DND-41 (cell line): ENCODE measurements around the gene SEMA3A.

Experiments used
- ATAC-seq: fragments of 200-7000 bp; cut with Tn5 transposase; 3 replicates; pipeline ENCODE4 v1.9.1; 2021; ENCODE audit warnings: low read depth; ENCODE audit not compliant: insufficient read depth
- DNase-seq: peaks from one replicate; pipeline ENCODE4 v3.0.0-alpha.2; 2020
- H2AFZ ChIP-seq: 2 replicates; pipeline ENCODE4 v1.6.0; 2012; ENCODE audit warnings: low read depth, low read length
- H3K27ac ChIP-seq: 2 replicates; pipeline ENCODE4 v1.5.1; 2012; ENCODE audit warnings: low read length, inconsistent platforms
- H3K27me3 ChIP-seq: fragments of 200-600 bp; sonication (generic); 2 replicates; pipeline ENCODE4 v1.6.0; 2012; ENCODE audit warnings: low read length, mild to moderate bottlenecking, inconsistent platforms; ENCODE audit not compliant: insufficient read depth, poor library complexity
- H3K36me3 ChIP-seq: 2 replicates; pipeline ENCODE4 v1.5.1; 2012; ENCODE audit warnings: low read length, inconsistent platforms; ENCODE audit not compliant: insufficient read depth
- H3K4me1 ChIP-seq: 2 replicates; pipeline ENCODE4 v1.5.1; 2012; ENCODE audit warnings: mild to moderate bottlenecking, low read length; ENCODE audit not compliant: insufficient read depth
- H3K4me2 ChIP-seq: 2 replicates; pipeline ENCODE4 v1.6.0; 2012; ENCODE audit warnings: mild to moderate bottlenecking, moderate library complexity, low read length, inconsistent platforms; ENCODE audit not compliant: insufficient read depth
- H3K4me3 ChIP-seq, 2 experiments: fragments of 200-600 bp in 1 of 2; shearing (Covaris generic) in 1 of 2; 2 replicates each; pipeline ENCODE4 v1.5.1; 2012 to 2016; ENCODE audit warnings: inconsistent platforms in 2 of 2, low read length in 2 of 2, mild to moderate bottlenecking in 2 of 2, low read depth in 1 of 2, moderate library complexity in 1 of 2
- H3K79me2 ChIP-seq: 2 replicates; pipeline ENCODE4 v1.6.0; 2012; ENCODE audit warnings: low read length, inconsistent platforms; ENCODE audit not compliant: insufficient read depth
- H3K9ac ChIP-seq: 2 replicates; pipeline ENCODE4 v1.6.0; 2012; ENCODE audit warnings: low read depth, mild to moderate bottlenecking, inconsistent platforms, low read length, moderate library complexity
- H3K9me3 ChIP-seq: 2 replicates; pipeline ENCODE4 v1.5.1; 2012; ENCODE audit warnings: low read length, moderate library complexity, mild to moderate bottlenecking, inconsistent platforms; ENCODE audit not compliant: insufficient read depth, severe bottlenecking
- H4K20me1 ChIP-seq: 2 replicates; pipeline ENCODE4 v1.6.0; 2012; ENCODE audit warnings: low read length; ENCODE audit not compliant: insufficient read depth
- EZH2 ChIP-seq: IDR thresholded peaks from 3 replicates; pipeline ENCODE4 v1.6.1; 2012; ENCODE audit warnings: borderline replicate concordance, low read depth, mild to moderate bottlenecking, moderate library complexity, low read length, inconsistent platforms; ENCODE audit not compliant: severe bottlenecking
- TF ChIP-seq, protein P1 (sequence below): IDR thresholded peaks from 2 replicates; pipeline ENCODE4 v1.5.1; 2012; ENCODE audit warnings: borderline replicate concordance, low read length, moderate library complexity, mild to moderate bottlenecking; ENCODE audit not compliant: poor library complexity, severe bottlenecking; ENCODE audit errors: extremely low read depth

Gene SEMA3A

DNA sequence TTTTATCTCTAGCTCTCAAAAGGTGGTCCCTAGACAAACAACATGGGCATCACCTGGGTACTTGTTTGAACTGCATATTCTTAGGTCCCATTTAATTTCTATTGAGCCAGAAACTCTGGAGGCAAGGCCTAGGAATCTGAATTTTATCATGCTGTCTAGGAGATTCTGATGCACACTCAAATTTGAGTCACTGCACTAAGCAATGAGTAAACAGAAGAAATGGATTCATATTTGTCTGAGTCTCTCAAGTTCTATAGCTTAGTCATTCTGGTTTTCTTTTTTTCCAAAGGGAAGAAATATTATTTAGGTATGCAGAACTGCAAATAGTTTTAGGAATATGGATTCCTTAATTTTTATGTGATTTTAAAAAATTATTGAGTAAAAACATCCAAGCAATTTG is 185.5 kb downstream of the SEMA3A start:
- Histone ChIP-seq H3K4me1 (no peaks in the 10 kb centered on the region), H3K27ac (no peak overlapping the region), H3K9ac (no peak overlapping the region), H3K79me2 (no peaks in the 10 kb centered on the region), H3K4me2 (no peak overlapping the region), H3K27me3 (no peaks in the 10 kb centered on the region), H3K36me3 (no peaks in the 10 kb centered on the region), H3K4me3 (no peak overlapping the region), H3K9me3 (no peaks in the 10 kb centered on the region), H2AFZ (no peak overlapping the region), H4K20me1 (no peaks in the 10 kb centered on the region)
- TF ChIP-seq EZH2 = no peak
- TF ChIP-seq, protein P1, sequence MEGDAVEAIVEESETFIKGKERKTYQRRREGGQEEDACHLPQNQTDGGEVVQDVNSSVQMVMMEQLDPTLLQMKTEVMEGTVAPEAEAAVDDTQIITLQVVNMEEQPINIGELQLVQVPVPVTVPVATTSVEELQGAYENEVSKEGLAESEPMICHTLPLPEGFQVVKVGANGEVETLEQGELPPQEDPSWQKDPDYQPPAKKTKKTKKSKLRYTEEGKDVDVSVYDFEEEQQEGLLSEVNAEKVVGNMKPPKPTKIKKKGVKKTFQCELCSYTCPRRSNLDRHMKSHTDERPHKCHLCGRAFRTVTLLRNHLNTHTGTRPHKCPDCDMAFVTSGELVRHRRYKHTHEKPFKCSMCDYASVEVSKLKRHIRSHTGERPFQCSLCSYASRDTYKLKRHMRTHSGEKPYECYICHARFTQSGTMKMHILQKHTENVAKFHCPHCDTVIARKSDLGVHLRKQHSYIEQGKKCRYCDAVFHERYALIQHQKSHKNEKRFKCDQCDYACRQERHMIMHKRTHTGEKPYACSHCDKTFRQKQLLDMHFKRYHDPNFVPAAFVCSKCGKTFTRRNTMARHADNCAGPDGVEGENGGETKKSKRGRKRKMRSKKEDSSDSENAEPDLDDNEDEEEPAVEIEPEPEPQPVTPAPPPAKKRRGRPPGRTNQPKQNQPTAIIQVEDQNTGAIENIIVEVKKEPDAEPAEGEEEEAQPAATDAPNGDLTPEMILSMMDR = no peak
- DNase-seq (no peak), ATAC-seq (no peak)

DNA sequence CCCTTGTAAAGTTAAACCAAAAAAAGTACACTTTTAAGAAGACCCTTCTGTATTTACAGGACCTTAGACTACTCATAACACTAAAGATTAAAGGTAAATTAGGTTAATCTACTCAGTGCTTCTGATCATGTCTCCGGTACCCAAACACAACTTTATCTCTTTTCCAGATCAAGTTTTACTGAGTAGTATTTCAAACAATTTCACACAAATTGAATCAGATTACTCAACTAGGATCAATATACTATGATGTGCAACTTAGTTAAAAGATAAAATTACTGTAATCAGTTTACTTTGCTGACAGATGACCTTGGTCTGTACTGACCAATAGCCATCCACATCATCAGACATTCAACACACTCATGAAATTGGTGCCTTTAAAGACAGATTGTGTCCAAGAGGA is 191.4 kb downstream of the SEMA3A start:
- Histone ChIP-seq H3K4me3 (no peak overlapping the region), H3K36me3 (no peaks in the 10 kb centered on the region), H3K27me3 (no peaks in the 10 kb centered on the region), H2AFZ (no peak overlapping the region), H3K79me2 (no peaks in the 10 kb centered on the region), H4K20me1 (no peaks in the 10 kb centered on the region), H3K4me1 (no peaks in the 10 kb centered on the region), H3K4me2 (no peak overlapping the region), H3K9me3 (no peaks in the 10 kb centered on the region), H3K27ac (no peak overlapping the region), H3K9ac (no peak overlapping the region)
- no peak for TF ChIP-seq EZH2
- TF ChIP-seq, protein P1 = no peak
- DNase-seq (no peak), ATAC-seq (no peak)

DNA sequence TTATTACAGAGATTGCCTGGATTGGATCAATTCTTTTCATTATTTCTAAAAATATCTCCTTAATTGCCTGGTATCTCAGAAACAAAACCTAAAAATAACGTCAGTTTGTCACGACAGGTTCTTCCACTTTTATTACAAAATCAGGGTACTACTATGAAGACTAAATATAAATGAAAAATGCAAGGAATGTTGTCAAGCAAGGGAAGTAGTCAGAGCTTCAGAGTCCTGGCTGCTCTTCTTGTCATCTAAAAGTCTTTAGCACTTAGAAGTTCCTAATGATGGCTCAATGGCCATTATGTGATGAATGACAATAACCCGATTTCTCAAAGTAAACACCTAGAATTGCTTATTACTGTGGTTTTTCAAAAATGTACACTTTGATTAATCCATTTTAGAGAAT is 192.2 kb downstream of the SEMA3A start:
- Histone ChIP-seq H3K27me3 (no peaks in the 10 kb centered on the region), H4K20me1 (no peaks in the 10 kb centered on the region), H3K9me3 (no peaks in the 10 kb centered on the region), H3K4me2 (no peak overlapping the region), H3K79me2 (no peaks in the 10 kb centered on the region), H3K27ac (no peak overlapping the region), H3K9ac (no peak overlapping the region), H3K4me1 (no peaks in the 10 kb centered on the region), H3K4me3 (no peak overlapping the region), H3K36me3 (no peaks in the 10 kb centered on the region), H2AFZ (no peak overlapping the region)
- DNase-seq (no peak), ATAC-seq (no peak)
- TF ChIP-seq, protein P1 = no peak
- no peak for TF ChIP-seq EZH2

DNA sequence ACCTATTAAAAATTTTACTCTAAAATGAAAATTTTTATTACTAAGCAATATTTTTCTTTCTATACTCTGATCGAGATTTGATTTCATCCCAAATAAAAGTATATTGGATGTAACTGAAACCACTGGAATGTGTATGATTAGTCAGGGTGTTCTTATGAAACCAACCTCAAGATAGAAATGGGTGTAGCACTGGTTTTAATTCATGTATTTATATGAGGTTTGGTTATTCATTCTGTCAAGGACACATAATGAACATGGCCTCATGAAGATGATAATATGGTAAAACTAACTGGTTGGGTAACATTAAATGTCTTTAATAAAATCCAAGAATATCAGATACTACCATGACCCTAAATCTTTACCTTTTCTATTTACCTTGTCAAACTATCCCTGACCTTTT is 197.7 kb downstream of the SEMA3A start:
- H3K4me2 ChIP-seq = no peak overlapping the region
- no peaks in the 10 kb centered on the region for H3K79me2 ChIP-seq
- no peak overlapping the region for H3K4me3 ChIP-seq
- H2AFZ ChIP-seq = no peak overlapping the region
- no peak overlapping the region for H3K27ac ChIP-seq
- ATAC-seq = no peak
- no peaks in the 10 kb centered on the region for H3K27me3 ChIP-seq
- no peaks in the 10 kb centered on the region for H3K4me1 ChIP-seq
- TF ChIP-seq, protein P1 = no peak
- TF ChIP-seq EZH2 = no peak
- H3K9me3 ChIP-seq = no peaks in the 10 kb centered on the region
- DNase-seq = no peak
- no peaks in the 10 kb centered on the region for H4K20me1 ChIP-seq
- H3K36me3 ChIP-seq = no peaks in the 10 kb centered on the region
- no peak overlapping the region for H3K9ac ChIP-seq
